GM19238 (cell line): ENCODE measurements around the gene LRRTM4.
"Not testable (repeated sequence)": the region's sequence is repeated elsewhere in the genome, so short reads cannot be mapped to it uniquely, and the experiment has no call there.

Source experiments
- DNase-seq: peaks from one replicate; pipeline ENCODE4 v3.0.0; 2011; ENCODE audit warnings: low spot score; ENCODE audit not compliant: insufficient read length

The LRRTM4 gene

GRCh38 chr2:77179297-77179696 is 342.9 kb downstream of the LRRTM4 start:
- no peak for DNase-seq

- DNase-seq, result not testable (repeated sequence)
These were observed 346.9 kb downstream of the LRRTM4 start for GRCh38 chr2:77175266-77175780.

DNA sequence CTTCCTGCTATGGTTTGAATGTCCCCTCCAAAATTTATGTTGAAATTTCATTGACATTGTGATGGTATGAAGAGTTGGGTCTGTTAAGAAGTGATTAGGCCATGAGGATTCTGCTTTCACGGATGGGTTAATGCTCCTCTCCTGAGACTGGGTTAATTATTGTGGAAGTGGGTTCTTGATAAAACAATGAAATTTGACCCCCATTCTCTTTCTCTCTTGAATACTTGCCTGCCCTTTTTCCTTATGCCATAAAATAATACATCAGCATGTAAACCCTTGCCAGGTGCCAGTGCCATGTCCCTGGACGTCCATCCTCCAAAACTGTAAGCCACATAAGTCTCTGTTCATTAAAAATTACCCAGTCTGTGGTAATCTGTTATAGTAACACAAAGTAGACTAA is 352.8 kb downstream of the LRRTM4 start:
- DNase-seq, result no peak

GRCh38 chr2:77164021-77164420 is 358.2 kb downstream of the LRRTM4 start:
- not testable (repeated sequence) for DNase-seq

GRCh38 chr2:77161009-77161408 is 361.2 kb downstream of the LRRTM4 start:
- DNase-seq, result no peak

- no peak for DNase-seq
These were observed 365.6 kb downstream of the LRRTM4 start for GRCh38 chr2:77156599-77156998.

- DNase-seq, result no peak
These were observed 366.7 kb downstream of the LRRTM4 start for GRCh38 chr2:77155511-77155910.

GRCh38 chr2:77149565-77149964 is 372.6 kb downstream of the LRRTM4 start:
- no peak for DNase-seq

DNA sequence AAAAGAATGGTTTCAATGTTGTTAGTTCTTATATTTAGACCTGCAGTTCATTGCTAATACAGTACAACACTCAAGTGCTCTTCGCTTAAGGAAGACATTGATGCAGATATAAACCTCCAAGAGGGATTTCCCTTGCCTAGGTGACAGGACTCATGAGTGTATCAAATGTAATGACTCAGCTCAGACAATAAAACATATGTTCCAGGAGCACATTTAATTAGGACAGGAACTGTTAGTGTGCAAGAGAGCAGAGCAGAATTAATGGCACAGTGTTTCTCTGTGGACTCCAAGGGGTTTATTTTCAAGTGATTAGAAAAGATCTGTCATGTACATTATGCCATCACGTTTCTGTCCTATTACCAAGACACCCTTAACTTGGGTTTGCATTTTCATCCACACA is 375.0 kb downstream of the LRRTM4 start:
- no peak for DNase-seq

- DNase-seq, result no peak
These were observed 377.4 kb downstream of the LRRTM4 start for GRCh38 chr2:77144772-77145171.

- no peak for DNase-seq
These were observed 380.0 kb downstream of the LRRTM4 start for GRCh38 chr2:77142141-77142540.

- DNase-seq, result not testable (repeated sequence)
These were observed 393.7 kb downstream of the LRRTM4 start for GRCh38 chr2:77128479-77128878.

- no peak for DNase-seq
These were observed 394.8 kb downstream of the LRRTM4 start for GRCh38 chr2:77127345-77127744.

GRCh38 chr2:77121518-77121917 is 400.7 kb downstream of the LRRTM4 start:
- DNase-seq, result no peak

DNA sequence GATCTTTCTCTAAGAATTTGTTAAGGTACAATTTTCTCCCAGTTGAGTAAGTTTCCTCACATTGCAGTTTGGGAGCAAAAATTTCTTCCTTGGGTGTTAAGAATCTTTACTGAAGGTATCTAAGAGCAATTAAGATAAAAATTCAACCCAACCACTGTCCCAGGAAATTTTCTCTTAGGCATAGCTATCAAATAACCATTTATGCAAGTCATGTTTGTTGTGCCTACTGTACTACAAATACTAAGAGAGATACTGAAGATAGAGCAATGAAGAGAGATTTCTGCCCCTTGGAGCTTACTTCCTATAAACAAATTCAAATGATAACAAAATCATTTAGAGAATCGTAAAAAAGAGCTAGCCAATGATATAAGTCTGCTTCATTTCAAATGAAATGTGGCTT is 402.8 kb downstream of the LRRTM4 start:
- no peak for DNase-seq

- DNase-seq, result no peak
These were observed 413.3 kb downstream of the LRRTM4 start for GRCh38 chr2:77108915-77109314.

DNA sequence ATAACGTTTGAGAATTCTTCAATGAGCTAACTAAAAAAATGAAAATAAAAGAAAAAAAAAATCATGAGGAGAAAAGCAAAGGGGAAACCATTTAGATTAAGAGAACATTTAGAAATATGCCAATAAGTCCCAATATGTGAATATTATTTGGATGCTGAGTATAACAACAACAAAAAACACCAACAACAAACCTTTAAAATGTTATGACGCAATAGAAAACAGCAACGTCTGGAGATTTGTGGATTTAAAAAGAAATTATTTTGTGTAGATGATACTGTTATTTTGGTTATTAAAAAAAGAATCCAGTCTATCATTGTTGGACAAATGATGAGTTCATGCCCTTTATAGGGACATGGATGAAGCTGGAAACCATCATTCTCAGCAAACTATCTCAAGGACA is 417.2 kb downstream of the LRRTM4 start:
- no peak for DNase-seq

- no peak for DNase-seq
These were observed 417.6 kb downstream of the LRRTM4 start for GRCh38 chr2:77104554-77104953.

DNA sequence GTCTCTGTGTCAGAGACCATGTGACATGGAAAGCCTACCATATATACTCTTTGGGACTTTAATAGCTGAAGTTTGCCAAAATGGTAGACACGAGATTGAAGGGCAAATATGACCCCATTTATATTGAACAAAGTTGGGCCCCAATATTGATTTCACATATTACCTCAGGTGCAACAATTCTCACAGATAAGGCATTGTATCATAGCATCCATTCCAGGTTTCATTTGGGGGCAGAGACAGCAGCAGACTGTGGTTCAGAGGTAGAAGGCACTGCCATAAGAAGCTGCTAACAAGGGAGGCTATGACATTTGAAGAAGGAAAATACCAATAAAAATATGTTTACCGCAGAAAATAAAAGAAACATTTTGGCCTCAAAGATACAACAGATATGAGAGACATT is 419.2 kb downstream of the LRRTM4 start:
- DNase-seq, result no peak

- no peak for DNase-seq
These were observed 420.3 kb downstream of the LRRTM4 start for GRCh38 chr2:77101796-77102452.

GRCh38 chr2:77099961-77100360 is 422.2 kb downstream of the LRRTM4 start:
- DNase-seq, result no peak

DNA sequence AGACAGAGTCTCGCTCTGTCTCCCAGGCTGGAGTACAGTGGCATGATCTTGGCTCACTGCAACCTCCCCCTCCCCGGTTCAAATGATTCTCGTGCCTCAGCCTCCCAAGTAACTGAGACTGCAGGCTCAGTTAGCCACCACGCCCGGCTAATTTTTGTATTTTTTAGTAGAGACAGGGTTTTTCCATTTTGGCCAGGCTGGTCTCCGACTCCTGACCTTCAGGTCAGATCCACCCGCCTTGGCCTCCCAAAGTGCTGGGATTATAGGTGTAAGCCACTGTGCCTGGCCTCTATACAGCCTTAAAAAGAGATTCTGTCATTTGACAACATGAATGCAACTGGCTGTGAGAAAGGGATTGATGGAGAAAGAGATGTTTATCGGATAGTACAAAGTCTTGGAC is 426.7 kb downstream of the LRRTM4 start:
- not testable (repeated sequence) for DNase-seq

DNA sequence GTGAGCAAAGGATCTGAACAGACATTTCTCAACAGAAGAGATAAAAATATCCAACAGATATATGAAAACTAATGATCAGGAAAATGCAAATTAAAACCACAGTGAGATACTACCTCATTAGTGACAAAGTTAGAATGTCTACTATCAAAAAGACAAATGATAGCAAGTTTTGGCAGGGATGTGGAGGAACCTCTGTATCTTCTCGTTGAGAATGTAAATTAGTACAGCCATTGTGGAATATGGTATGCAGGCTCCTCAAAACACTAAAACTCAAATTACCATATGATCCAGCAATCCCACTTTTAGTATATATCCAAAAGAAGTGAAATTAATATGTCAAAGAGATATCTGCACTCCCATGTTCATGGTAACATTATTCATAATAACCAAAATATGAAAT is 427.1 kb downstream of the LRRTM4 start:
- no peak for DNase-seq

GRCh38 chr2:77088424-77088823 is 433.8 kb downstream of the LRRTM4 start:
- DNase-seq, result not testable (repeated sequence)
